HG02973 (cell line): ENCODE measurements around the gene HCN2.
"Not testable (repeated sequence)": the region's sequence is repeated elsewhere in the genome, so short reads cannot be mapped to it uniquely, and the experiment has no call there.

ENCODE experiments used
- ATAC-seq: cut with Tn5 transposase; IDR thresholded peaks from one replicate; pipeline ENCODE4 v1.9.1; 2021; ENCODE audit warnings: moderate library complexity; ENCODE audit not compliant: unreplicated experiment

HCN2 gene

DNA sequence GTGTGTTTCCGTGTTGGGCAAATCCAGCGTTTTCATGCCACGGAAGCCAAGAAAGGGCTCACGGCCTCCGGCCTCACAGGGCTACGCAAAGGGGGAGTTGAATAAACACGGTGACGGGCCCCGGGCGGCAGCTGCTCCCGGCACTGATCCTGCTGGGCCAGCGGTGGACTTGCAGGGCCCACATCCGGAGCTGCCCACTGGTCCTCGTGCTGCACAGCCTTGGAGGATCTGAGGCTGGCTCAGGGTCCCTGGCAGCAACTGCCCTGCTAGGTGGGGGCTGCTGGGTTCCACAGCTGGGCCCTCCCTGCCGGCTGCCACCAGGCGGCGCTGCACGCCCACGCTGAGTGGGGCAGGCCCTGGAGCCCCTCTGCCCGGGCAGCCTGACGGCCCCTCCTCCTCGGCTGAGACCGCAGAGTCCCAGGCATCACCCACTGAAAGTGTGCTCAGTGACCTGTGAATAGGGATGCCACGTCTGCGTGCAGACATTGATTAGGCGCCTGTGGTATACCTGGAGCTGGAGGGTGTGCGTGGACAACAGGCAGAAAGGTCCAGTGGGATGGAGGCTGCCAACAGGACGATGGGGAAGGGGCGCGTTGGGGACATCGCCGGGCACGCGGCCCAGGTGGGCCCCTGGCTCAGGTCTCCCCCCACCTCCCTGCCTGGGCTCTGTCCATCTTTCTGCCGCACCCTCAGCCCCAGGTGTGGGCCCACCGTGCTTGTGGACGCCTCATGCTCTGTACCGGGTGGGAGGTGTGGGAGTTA is 5.3 kb upstream of the HCN2 start:
- no peak for ATAC-seq

DNA sequence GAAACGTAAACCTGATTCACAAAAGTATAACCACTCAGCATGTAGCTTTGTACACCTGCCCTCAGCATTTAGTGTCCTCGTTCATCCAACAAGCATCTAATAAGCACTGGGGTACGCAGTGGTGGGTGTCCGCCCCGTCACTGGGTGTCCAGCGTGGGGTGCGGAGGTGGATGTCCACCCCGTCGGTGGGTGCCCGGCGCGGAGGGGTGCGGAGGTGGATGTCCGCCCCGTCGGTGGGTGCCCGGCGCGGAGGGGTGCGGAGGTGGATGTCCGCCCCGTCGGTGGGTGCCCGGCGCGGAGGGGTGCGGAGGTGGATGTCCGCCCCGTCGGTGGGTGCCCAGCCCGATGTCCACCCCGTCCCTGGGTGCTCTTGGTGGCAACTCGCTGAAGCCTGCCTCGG is 4.5 kb upstream of the HCN2 start:
- not testable (repeated sequence) for ATAC-seq

- no peak for ATAC-seq
Measured at GRCh38 chr19:585551-586110, 4.0 kb upstream of the HCN2 start.

DNA sequence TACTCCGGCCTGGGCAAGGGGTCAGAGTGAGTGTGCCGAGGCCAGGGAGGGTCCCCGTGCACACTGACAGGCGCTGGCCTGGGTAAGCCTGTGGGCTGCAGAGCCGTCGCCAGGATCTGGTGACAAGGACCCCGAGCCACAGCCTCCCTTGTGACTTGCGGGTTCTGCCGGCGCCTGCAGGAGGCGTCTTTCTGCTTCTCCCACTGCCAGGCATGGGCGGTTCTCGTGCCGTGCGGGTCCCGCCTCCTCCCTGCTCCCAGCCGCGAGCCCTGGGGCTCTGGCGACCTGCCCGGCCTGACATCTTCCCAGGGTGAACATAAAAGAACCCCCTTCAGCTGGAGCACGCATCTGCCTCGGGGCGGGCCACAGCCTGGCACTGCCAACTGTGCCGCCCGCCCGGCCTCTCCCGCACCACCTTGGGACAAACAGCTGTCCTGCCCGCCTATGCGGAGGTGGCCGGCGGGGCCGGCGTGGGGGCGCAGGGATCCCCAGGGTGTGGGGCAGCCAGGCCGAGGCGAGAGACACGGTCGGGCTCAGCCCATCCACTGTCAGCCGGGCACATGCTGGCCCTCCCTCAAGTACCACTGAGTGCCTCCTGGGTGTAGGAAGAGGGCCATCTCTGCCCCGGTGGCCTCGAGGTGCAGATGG is 1.5 kb upstream of the HCN2 start:
- no peak for ATAC-seq

DNA sequence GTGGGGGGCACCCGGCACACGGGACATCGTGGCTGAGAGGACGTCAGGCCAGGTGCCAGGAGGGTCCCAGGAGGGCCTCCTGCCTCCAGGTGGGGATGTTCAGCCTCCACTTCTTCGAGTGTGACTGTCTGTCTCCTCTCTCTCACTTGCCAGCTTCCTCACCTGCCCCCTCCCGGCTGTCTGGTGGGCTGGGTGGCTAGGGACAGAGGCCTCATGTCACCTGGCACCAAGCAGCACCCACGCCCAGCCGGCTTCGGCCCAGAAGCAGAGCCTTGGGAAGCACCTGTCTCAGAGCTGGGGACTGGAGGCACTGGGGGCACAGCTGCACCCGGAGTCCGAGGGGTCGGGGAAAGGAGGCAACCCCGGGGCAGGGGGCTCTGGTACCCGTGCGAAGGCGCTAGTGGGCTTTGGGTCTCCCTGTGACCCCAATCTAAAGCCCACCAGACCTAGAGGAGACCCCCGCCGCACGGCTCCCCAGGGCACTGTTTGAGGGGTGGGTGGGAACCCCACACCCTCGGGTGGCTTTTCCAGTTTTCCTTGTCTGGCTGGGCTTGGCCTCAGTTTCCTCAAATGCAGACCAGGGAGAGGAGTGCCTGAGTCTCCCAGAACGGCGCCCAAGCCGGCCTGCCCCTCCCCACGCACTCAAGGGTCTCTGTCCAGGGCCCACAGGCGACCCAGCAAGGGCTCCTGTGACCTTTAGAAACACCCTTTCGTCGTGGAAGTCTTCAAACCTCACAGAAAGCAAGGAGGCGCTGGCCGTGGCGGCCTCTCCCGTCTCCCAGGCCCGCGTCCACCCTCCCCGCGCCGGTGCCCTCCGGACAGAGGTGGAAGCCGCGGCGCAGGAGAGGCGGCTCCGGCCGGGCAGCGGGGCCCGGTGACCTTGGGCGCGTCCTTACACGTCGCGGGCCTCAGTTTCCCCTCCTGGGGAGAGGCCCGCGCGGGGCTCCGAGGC is 664 bp upstream of the HCN2 start:
- ATAC-seq, result no peak

DNA sequence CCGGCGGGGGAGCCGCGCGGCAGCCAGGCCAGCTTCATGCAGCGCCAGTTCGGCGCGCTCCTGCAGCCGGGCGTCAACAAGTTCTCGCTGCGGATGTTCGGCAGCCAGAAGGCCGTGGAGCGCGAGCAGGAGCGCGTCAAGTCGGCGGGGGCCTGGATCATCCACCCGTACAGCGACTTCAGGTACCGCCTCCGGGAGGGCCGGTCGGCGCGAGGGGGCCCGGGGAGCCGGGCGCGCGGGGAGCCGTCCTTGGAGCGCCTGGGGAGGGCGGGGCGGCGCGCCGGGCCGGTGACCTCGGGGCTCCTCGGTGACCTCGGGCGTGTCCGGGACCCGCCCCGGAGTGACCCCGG is 690 bp downstream of the HCN2 start:
- no peak for ATAC-seq

GRCh38 chr19:590750-591098 is 1.0 kb downstream of the HCN2 start:
- ATAC-seq, result no peak

- no peak for ATAC-seq
Measured at GRCh38 chr19:591099-591958, 1.6 kb downstream of the HCN2 start.

DNA sequence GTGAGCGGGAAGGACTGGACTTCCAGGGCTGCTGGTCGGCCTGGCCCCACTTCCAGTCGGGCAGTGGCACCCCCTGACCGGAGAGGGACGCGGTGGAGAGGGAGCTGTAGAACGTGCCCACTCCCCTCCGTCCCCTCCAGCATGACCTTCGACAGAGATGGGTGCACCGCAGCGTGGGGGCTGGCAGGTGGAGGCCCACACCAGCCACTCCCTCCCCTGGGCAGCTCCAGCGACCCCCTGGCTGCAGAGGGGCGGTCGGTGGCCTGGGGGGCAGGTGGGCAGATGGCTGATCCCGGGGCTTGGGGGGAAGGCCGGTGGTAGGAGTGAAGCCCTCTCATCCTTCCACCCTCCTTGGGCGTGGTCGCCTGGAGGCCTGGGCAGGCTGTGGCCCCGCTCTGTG is 2.4 kb downstream of the HCN2 start:
- no peak for ATAC-seq

- ATAC-seq, result no peak
Measured at GRCh38 chr19:593055-593454, 3.4 kb downstream of the HCN2 start.

DNA sequence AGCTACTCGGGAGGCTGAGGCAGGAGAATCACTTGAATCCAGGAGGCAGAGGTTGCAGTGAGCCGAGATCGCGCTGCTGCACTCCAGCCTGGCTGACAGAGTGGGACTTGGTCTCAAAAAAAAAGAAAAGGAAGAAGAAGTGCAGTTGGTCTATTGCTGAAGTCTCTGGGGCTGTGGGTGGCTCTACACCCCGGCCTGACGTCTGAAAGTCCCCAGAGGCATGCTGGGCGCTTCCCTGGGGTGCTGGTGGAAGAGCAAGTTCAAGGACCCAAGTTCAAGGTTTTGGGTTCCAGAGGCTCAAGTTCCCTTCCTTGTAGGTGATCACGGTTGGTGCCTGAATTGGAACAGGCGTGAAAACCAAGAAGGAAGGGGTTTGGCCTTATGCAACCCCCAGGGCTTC is 3.8 kb downstream of the HCN2 start:
- ATAC-seq, result no peak

- no peak for ATAC-seq
Measured at GRCh38 chr19:594265-594870, 4.7 kb downstream of the HCN2 start.

GRCh38 chr19:595326-596262 is 5.9 kb downstream of the HCN2 start:
- ATAC-seq, result no peak

DNA sequence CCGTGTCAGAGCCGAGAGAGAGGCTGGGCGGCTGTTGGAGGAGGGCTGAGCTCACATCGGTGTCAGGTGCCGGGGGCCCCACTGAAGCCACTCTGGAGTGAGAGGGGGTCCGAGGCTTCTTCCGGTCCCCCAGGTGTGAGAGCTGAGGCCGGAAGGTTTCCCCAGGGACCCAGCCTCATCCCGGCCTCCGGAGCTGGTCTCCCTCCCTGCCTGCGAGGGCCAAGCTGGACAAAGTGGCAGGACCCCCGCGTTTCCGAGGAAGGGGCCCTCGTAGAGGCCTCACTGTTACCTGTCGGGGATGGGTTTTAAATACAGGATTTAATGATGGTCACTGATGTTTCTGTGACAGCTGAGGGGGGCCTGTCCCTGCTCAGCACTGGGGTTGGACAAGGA is 6.6 kb downstream of the HCN2 start:
- no peak for ATAC-seq

GRCh38 chr19:597406-598315 is 8.0 kb downstream of the HCN2 start:
- ATAC-seq, result no peak

- ATAC-seq, result no peak
Measured at GRCh38 chr19:601310-601709, 11.6 kb downstream of the HCN2 start.

DNA sequence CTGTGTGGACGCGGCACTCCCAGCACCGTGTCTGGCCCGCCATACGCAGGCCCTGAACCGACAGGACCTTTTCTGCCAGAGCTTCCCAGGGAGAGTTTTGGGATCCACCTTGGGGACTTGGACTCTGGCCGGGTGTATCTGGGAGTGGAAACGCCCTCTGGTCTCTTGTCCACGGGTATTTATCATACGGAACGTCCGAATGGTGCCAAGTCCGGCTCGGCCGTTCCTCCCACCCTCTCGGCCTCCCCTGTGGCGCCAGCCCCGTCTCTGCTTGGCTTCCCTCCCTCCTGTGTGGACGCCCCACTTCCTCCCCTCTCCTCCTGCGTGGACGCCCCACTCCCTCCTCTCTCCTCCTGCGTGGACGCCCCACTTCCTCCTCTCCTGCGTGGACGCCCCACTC is 12.1 kb downstream of the HCN2 start:
- no peak for ATAC-seq
